ENCODE measurements around the gene TIMM44.

The TIMM44 gene

GRCh38 chr19:7980168-7980567 is 36.7 kb upstream of the TIMM44 start:
- TF ChIP-seq POLR2AphosphoS5 (IDR thresholded peaks at IDR 0.05; ENCODE audit: low read depth, low read length) (no peak), REST (IDR thresholded peaks at IDR 0.05; ENCODE audit: insufficient read depth in 1 of 2, low read depth in 2 of 2, low read length in 2 of 2) (no peak), FOXP2 (optimal IDR thresholded peaks at IDR 0.05; ENCODE audit: borderline replicate concordance, extremely low read depth, extremely low read length, insufficient read depth) (no peak), SIN3A (IDR thresholded peaks at IDR 0.05; ENCODE audit: borderline replicate concordance, insufficient read depth, low read length) (no peak), TAF1 (IDR thresholded peaks at IDR 0.05; ENCODE audit: borderline replicate concordance, insufficient read depth, low read length) (no peak)

GRCh38 chr19:7979559-7979958 is 36.1 kb upstream of the TIMM44 start:
- TF ChIP-seq SIN3A (IDR thresholded peaks at IDR 0.05; ENCODE audit: borderline replicate concordance, insufficient read depth, low read length) (no peak), TAF1 (IDR thresholded peaks at IDR 0.05; ENCODE audit: borderline replicate concordance, insufficient read depth, low read length) (no peak)

GRCh38 chr19:7979011-7979410 is 35.5 kb upstream of the TIMM44 start:
- TF ChIP-seq FOXP2 (optimal IDR thresholded peaks at IDR 0.05; ENCODE audit: borderline replicate concordance, extremely low read depth, extremely low read length, insufficient read depth) (no peak), POLR2AphosphoS5 (IDR thresholded peaks at IDR 0.05; ENCODE audit: low read depth, low read length) (no peak), REST (IDR thresholded peaks at IDR 0.05; ENCODE audit: insufficient read depth in 1 of 2, low read depth in 2 of 2, low read length in 2 of 2) (no peak), TAF1 (IDR thresholded peaks at IDR 0.05; ENCODE audit: borderline replicate concordance, insufficient read depth, low read length) (no peak), SIN3A (IDR thresholded peaks at IDR 0.05; ENCODE audit: borderline replicate concordance, insufficient read depth, low read length) (no peak)

- TF ChIP-seq REST (IDR thresholded peaks at IDR 0.05; ENCODE audit: insufficient read depth in 1 of 2, low read depth in 2 of 2, low read length in 2 of 2) (no peak), POLR2AphosphoS5 (IDR thresholded peaks at IDR 0.05; ENCODE audit: low read depth, low read length) (no peak), SIN3A (IDR thresholded peaks at IDR 0.05; ENCODE audit: borderline replicate concordance, insufficient read depth, low read length) (no peak), TAF1 (IDR thresholded peaks at IDR 0.05; ENCODE audit: borderline replicate concordance, insufficient read depth, low read length) (no peak), FOXP2 (optimal IDR thresholded peaks at IDR 0.05; ENCODE audit: borderline replicate concordance, extremely low read depth, extremely low read length, insufficient read depth) (no peak)
These were observed 34.8 kb upstream of the TIMM44 start for GRCh38 chr19:7978179-7978825.

GRCh38 chr19:7977723-7978040 is 34.2 kb upstream of the TIMM44 start:
- TF ChIP-seq SIN3A (IDR thresholded peaks at IDR 0.05; ENCODE audit: borderline replicate concordance, insufficient read depth, low read length) (no peak), FOXP2 (optimal IDR thresholded peaks at IDR 0.05; ENCODE audit: borderline replicate concordance, extremely low read depth, extremely low read length, insufficient read depth) (no peak), POLR2AphosphoS5 (IDR thresholded peaks at IDR 0.05; ENCODE audit: low read depth, low read length) (no peak), REST (IDR thresholded peaks at IDR 0.05; ENCODE audit: insufficient read depth in 1 of 2, low read depth in 2 of 2, low read length in 2 of 2) (no peak), TAF1 (IDR thresholded peaks at IDR 0.05; ENCODE audit: borderline replicate concordance, insufficient read depth, low read length) (no peak)
